ENCODE results near the gene SNUPN.
A peak's percentile ranks its signal among the peaks of the same experiment; 100 is the strongest.

Gene SNUPN

DNA sequence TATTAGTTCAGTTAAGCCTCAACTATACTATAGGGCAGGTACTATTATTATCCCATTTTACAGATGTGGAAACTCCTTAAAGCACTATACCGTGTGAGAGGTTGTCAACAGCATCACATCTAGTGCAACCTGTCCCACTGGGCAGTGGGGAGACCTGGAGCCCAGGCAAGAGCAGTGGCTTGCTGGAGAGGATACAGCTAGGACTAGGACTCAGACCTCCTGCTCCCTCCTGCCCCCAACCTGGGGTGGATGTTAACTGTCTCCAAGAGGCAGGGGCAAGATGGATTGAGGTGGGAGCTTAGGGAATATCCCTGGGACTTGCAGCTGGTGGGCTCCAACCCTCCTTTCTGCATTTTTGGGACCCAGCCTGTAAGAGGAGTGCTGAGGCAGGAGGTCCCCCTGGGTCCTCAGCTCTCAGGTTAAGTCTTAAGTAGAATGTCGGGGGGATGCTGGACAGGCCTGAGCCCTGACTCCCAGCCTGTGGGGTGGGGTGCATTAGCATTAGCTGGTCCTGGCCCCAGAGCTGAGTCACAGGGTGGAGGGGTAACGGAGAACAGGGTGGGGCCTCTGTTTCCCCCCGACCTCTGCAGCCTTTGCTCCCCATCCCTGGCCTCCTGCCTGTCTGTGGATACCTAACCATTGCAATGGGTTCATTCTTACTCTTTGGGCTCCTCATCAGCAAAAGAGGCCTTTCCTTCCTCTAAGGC is 28.8 kb upstream of the SNUPN start:
- no peak for DNase-seq (ENCODE audit: low spot score)

- DNase-seq (ENCODE audit: low spot score), result no peak
Observed at GRCh38 chr15:75653347-75653913, 27.9 kb upstream of the SNUPN start.

DNA sequence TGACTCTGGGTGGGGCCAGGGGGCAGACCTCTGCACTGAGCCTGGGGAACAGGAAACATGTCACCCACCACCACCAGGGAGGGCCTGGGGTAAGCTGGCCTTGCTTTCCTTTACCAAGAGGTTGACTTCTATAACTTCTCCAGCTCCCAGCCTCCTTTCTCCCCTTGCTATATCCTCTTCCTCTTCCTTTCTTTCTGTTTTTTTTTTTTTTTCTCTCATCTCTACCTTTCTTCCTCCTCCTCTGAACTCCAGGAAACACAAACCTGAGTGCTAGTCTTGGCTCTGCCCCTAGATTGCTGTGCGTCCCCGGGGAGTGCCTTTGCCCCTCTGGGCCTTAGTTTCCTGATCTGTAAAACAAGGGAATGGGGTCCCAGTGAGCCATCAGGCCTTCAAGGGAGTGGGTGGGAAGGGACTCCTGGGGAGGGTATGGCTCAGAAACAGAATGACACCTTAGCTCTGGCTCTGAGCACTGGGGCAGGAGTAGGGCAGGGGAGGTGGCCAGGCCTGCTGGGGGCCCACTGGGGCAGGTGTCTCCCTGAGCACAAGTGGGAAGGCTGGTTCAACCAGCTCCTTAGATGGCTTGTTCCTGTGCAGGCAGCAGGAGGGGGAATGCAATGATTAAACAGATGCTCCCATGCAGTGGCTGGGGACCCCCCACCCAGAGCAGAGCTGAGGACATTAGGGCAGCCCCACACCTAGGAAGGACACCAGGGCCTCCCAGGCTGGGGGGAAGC is 26.5 kb upstream of the SNUPN start:
- DNase-seq (ENCODE audit: low spot score), result no peak

DNA sequence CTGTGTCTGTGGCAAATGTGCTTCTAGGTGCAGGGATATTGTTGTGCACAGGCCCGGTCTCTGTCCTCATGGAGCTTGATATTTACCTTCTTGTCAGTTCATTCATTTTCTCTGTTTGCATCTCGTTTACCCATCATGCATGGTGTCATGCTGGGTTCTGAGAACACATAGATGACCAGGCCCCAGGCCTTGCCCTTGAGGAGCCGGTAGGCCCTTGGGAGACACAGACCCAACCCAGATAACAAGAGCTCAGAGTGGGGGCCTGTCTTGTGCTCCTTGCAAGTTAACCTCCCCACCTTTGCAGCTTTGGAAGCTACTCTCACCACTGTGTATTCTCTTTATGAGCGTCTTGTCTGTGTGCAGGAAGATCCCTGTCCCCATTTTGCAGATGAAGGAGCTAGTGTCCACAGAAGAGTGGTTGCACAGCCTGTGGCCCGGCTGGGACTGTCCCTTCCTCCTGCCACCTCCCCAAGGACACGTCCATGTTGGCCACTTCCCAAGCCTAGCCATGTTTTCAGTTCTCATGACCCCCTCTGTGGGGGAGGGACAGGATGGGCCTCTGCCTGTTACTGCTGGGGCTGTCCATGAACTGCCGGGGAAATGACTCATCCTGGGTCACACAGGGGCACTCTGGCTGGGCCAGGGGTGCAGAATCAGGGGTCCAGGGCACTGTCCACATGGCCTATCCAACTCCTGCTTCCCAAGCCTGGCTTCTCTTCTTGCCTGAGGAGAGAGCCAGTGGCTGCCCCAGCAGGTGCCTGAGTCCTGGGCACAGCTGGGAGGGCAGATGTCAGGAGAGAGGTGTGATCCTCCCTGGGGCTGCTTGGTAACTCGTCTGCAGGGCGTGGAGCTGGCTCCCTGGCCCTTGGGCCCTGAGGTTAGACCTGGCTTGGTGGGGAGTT is 25.6 kb upstream of the SNUPN start:
- DNase-seq (ENCODE audit: low spot score), result no peak

DNA sequence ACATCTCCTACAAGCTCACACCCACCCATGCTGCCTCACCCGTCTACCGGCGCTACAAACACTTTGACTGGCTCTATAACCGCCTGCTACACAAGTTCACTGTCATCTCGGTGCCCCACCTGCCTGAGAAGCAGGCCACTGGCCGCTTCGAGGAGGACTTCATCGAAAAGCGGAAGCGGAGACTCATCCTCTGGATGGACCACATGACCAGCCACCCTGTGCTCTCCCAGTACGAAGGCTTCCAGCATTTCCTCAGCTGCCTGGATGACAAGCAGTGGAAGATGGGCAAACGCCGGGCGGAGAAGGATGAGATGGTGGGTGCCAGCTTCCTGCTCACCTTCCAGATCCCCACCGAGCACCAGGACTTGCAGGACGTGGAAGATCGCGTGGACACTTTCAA is 24.3 kb upstream of the SNUPN start:
- DNase-seq (ENCODE audit: low spot score), result no peak

GRCh38 chr15:75649045-75649761 is 23.7 kb upstream of the SNUPN start:
- no peak for DNase-seq (ENCODE audit: low spot score)

DNA sequence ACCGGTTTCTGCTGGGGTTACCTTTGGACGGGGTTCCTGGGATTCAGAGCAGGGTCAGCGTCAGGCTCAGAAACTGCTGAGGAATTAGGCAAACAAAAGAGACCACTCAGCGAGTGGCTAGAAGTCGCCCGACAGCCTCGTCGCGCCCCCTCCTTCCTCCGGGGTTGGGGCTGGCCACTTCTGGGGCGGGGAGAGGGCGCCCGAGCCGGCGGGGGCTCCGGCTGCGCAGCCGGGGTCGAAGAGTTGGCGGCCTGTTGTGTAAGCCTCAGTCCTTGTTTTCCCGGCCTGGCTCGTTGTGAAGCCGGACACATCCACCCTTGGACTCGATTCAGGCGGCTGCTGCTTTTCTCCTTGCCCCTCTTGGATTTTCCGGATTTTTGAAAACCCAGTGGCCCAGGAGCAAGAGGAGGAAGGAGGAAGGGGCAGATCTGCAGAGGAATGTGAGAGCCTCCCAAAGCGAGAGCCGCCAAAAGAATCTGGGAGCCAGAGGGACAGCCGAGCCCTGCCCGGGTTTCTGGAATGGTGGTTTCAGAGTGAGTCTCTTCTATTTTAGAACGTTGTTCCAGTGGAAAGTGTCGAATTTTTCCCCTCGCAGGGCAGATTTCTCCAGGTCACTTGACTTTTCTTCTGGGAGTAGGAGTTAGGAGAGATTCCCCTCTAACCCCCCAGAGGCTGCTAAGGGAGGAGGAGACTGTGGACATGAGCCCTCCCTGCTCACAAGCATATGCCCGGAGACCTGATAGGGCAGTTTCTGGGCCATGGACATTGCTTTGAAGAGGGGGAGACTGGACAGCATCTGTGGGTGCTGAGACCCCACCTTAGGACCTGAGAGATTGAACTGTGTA is 22.9 kb upstream of the SNUPN start:
- DNase-seq (ENCODE audit: low spot score), result no peak

GRCh38 chr15:75647370-75648155 is 22.0 kb upstream of the SNUPN start, which contains the start of gene SNX33:
Gene SNX33, plus strand, starts transcription at chr15:75647912. Its CDS starts 1,191 bp downstream, at chr15:75649103.
- peak; percentile 83 for DNase-seq (ENCODE audit: low spot score)

- DNase-seq (ENCODE audit: low spot score), result no peak
Observed at GRCh38 chr15:75646944-75647364, 21.4 kb upstream of the SNUPN start.

- DNase-seq (ENCODE audit: low spot score), result no peak
Observed at GRCh38 chr15:75646112-75646943, 20.8 kb upstream of the SNUPN start.

- DNase-seq (ENCODE audit: low spot score), result no peak
Observed at GRCh38 chr15:75644376-75644775, 18.9 kb upstream of the SNUPN start.

- DNase-seq (ENCODE audit: low spot score), result no peak
Observed at GRCh38 chr15:75641603-75642002, 16.1 kb upstream of the SNUPN start.

DNA sequence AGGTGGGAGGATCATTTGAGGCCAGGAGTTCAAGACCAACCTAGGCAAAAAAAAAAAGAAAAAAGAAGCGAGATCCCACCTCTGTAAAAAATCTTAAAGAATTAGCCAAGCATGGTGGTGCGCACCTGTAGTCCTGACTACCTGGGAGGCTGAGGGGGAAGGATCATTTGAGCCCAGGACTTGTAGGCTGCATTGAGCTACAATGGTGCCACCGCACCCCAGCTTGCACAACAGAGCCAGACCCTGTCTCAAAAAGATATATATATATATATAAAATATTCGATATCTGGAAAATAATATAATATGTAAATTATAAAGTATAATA is 15.6 kb upstream of the SNUPN start:
- no peak for DNase-seq (ENCODE audit: low spot score)

GRCh38 chr15:75640483-75641178 is 15.1 kb upstream of the SNUPN start:
- DNase-seq (ENCODE audit: low spot score), result peak; percentile 64

DNA sequence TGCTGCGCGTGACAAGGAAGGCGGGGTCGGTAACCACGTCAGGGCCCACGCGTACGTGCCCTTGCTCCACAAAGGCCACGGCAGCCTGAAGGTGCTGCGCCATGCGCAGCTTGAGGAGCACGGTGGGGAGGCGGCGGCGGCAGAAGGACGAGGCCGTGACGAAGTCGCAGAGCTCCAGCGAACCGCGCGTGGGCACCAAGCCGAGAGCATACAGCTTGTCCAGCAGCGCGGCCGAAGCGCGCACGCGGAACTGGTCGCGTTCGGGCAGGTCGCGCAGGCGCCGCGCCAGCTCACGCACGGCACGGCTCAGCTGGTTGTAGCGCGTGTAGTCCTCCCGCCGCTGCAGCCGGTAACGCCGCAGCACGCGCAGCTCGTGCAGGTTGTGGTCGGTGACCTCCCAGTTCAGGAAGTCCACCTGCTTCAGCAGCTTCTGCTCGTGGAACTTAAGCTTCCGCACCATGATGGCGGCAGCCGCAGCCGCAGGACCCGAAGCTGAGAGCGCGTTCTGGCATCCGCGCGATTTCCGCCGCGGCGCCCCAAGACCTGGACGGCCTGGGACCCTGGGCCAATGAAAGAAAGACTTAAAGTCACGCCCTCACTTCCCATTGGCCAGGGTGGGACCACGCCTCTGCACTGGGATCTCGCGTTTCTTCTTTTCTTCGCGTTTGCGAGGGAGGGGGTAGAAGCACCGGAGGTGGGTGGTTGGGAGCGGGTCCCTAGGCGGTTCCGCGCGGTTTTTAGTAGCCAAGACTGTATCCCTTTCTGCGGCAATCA is 14.4 kb upstream of the SNUPN start, which contains the start of gene IMP3:
TSS of gene IMP3 (minus strand) at position 516 of the 774 bp plus-strand sequence. CDS start at position 460, 56 bp downstream.
- DNase-seq (ENCODE audit: low spot score), result peak; percentile 100

GRCh38 chr15:75639191-75639708 is 13.7 kb upstream of the SNUPN start:
- no peak for DNase-seq (ENCODE audit: low spot score)
